RPMI7951 (cell line): ENCODE results near the gene CCNJL. TPM values are rescaled to one million over a fixed set of nuclear protein-coding genes. Genes with fewer than 3 reads are reported as not detected.
"Not testable (repeated sequence)": the region's sequence is repeated elsewhere in the genome, so short reads cannot be mapped to it uniquely, and the experiment has no call there.

Experiments used
- DNase-seq: peaks from one replicate; pipeline ENCODE4 v3.0.0-alpha.2; 2012; ENCODE audit warnings: low read depth
- total RNA-seq: library from RNA; depleted of rRNA; stranded (reverse); fragments of >200 nt; shearing (Covaris generic); gene quantifications from 2 replicates; pipeline ENCODE4 v1.2.3, GENCODE V29; 2014; rRNA removed

Gene CCNJL
- 2.3 and 3.0 TPM in 2 replicates for total RNA-seq

- peak; percentile 59 for DNase-seq
Observed at GRCh38 chr5:160312134-160312959, at the start of gene CCNJL. Gene CCNJL, minus strand, starts transcription at chr5:160312564. Its CDS starts 641 bp downstream, at chr5:160311923.

- no peak for DNase-seq
Observed at GRCh38 chr5:160361624-160362228, 49.4 kb upstream of the CCNJL start.

GRCh38 chr5:160360310-160360709, 47.9 kb upstream of the CCNJL start:
- no peak for DNase-seq

- peak; percentile 55 for DNase-seq
Observed at GRCh38 chr5:160359816-160360215, 47.5 kb upstream of the CCNJL start.

- no peak for DNase-seq
Observed at GRCh38 chr5:160359242-160359641, 46.9 kb upstream of the CCNJL start.

- DNase-seq = no peak
Observed at GRCh38 chr5:160357861-160358411, 45.6 kb upstream of the CCNJL start.

GRCh38 chr5:160357394-160357793, 45.0 kb upstream of the CCNJL start:
- DNase-seq = no peak

GRCh38 chr5:160356550-160357347, 44.4 kb upstream of the CCNJL start:
- DNase-seq = no peak

- DNase-seq = no peak
Observed at GRCh38 chr5:160354666-160355065, 42.3 kb upstream of the CCNJL start.

- no peak for DNase-seq
Observed at GRCh38 chr5:160353379-160353778, 41.0 kb upstream of the CCNJL start.

GRCh38 chr5:160352308-160352707, 39.9 kb upstream of the CCNJL start:
- no peak for DNase-seq

- no peak for DNase-seq
Observed at GRCh38 chr5:160349935-160350303, 37.6 kb upstream of the CCNJL start.

GRCh38 chr5:160349249-160349934, 37.0 kb upstream of the CCNJL start:
- no peak for DNase-seq

GRCh38 chr5:160348080-160348479, 35.7 kb upstream of the CCNJL start:
- no peak for DNase-seq

- DNase-seq = no peak
Observed at GRCh38 chr5:160347448-160347847, 35.1 kb upstream of the CCNJL start.

- DNase-seq = peak; percentile 82
Observed at GRCh38 chr5:160342413-160342941, 30.1 kb upstream of the CCNJL start.

GRCh38 chr5:160341309-160341870, 29.0 kb upstream of the CCNJL start:
- DNase-seq = no peak

GRCh38 chr5:160340513-160340912, 28.1 kb upstream of the CCNJL start:
- DNase-seq = not testable (repeated sequence)

GRCh38 chr5:160339406-160340130, 27.2 kb upstream of the CCNJL start:
- no peak for DNase-seq

GRCh38 chr5:160334716-160335115, 22.4 kb upstream of the CCNJL start:
- DNase-seq = not testable (repeated sequence)
